OCI-LY7 (cell line): ENCODE results near the gene VKORC1L1.

ENCODE experiments used
- EZH2phosphoT487 ChIP-seq: fragments of 200-600 bp; sonication (generic); IDR thresholded peaks from 2 replicates; pipeline ENCODE4 v1.6.1; 2018; ENCODE audit warnings: low read depth, borderline replicate concordance, mild to moderate bottlenecking, mixed run types, antibody characterized with exemption, low read length, moderate library complexity, mixed read lengths
- TF ChIP-seq, protein P1 (sequence below): fragments of 200-600 bp; sonication (generic); conservative IDR thresholded peaks from 2 replicates; pipeline ENCODE4 v1.5.1; 2014; ENCODE audit warnings: mild to moderate bottlenecking, antibody characterized with exemption, low read length, moderate library complexity, mixed read lengths

GRCh38 chr7:65912237-65912636 is 39.4 kb downstream of the VKORC1L1 start:
- TF ChIP-seq, protein P1, sequence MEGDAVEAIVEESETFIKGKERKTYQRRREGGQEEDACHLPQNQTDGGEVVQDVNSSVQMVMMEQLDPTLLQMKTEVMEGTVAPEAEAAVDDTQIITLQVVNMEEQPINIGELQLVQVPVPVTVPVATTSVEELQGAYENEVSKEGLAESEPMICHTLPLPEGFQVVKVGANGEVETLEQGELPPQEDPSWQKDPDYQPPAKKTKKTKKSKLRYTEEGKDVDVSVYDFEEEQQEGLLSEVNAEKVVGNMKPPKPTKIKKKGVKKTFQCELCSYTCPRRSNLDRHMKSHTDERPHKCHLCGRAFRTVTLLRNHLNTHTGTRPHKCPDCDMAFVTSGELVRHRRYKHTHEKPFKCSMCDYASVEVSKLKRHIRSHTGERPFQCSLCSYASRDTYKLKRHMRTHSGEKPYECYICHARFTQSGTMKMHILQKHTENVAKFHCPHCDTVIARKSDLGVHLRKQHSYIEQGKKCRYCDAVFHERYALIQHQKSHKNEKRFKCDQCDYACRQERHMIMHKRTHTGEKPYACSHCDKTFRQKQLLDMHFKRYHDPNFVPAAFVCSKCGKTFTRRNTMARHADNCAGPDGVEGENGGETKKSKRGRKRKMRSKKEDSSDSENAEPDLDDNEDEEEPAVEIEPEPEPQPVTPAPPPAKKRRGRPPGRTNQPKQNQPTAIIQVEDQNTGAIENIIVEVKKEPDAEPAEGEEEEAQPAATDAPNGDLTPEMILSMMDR: no peak
- TF ChIP-seq EZH2phosphoT487: no peak
